Activated CD4-positive, CD25-positive, alpha-beta regulatory T cell (primary cell): Measurements from ENCODE around the gene TUBB4B.

ENCODE experiments used
- DNase-seq, 4 experiments: peaks; one replicate each; lab custom pipeline; 2025; lab: John Stamatoyannopoulos, UW

TUBB4B gene

GRCh38 chr9:137212520-137212919 lies 28.6 kb upstream of the TUBB4B start:
- no peak for DNase-seq

GRCh38 chr9:137213160-137214060 lies 27.7 kb upstream of the TUBB4B start:
- no peak for DNase-seq

GRCh38 chr9:137214620-137215019 lies 26.5 kb upstream of the TUBB4B start:
- DNase-seq = no peak

GRCh38 chr9:137215196-137215986 lies 25.7 kb upstream of the TUBB4B start:
- DNase-seq = no peak

- no peak for DNase-seq
Measured at GRCh38 chr9:137216188-137216965, 24.7 kb upstream of the TUBB4B start.

- DNase-seq = no peak
Measured at GRCh38 chr9:137217276-137218211, 23.5 kb upstream of the TUBB4B start.

- no peak for DNase-seq
Measured at GRCh38 chr9:137218212-137218753, 22.8 kb upstream of the TUBB4B start.

- no peak for DNase-seq
Measured at GRCh38 chr9:137218754-137219271, 22.3 kb upstream of the TUBB4B start.

GRCh38 chr9:137219757-137220316 lies 21.2 kb upstream of the TUBB4B start:
- no peak for DNase-seq

- no peak for DNase-seq
Measured at GRCh38 chr9:137220317-137221094, 20.6 kb upstream of the TUBB4B start.

- no peak for DNase-seq
Measured at GRCh38 chr9:137221095-137221505, 20.0 kb upstream of the TUBB4B start.

GRCh38 chr9:137221506-137222111 lies 19.5 kb upstream of the TUBB4B start:
- no peak for DNase-seq

GRCh38 chr9:137222190-137223077 lies 18.7 kb upstream of the TUBB4B start, which contains the start of gene RNF208:
Gene RNF208, minus strand, starts transcription at chr9:137222240. Its CDS starts 1,028 bp downstream, at chr9:137221212.
- DNase-seq = no peak

- DNase-seq = peak; percentile 96 to 98 (median 98)
Measured at GRCh38 chr9:137223078-137223970, 17.8 kb upstream of the TUBB4B start.

- DNase-seq = no peak
Measured at GRCh38 chr9:137224830-137225694, 16.0 kb upstream of the TUBB4B start, which contains the start of gene CYSRT1. Gene CYSRT1, plus strand, starts transcription at chr9:137225174. Its CDS starts 448 bp downstream, at chr9:137225622.
